NCI-H2227 treated with DMSO at 0.1 percent for 48 hours (cell line): ENCODE measurements around the gene DPYSL3.

Experiments used
- DNase-seq: peaks from one replicate; lab custom pipeline; 2025; lab: John Stamatoyannopoulos, UW

Gene DPYSL3

DNA sequence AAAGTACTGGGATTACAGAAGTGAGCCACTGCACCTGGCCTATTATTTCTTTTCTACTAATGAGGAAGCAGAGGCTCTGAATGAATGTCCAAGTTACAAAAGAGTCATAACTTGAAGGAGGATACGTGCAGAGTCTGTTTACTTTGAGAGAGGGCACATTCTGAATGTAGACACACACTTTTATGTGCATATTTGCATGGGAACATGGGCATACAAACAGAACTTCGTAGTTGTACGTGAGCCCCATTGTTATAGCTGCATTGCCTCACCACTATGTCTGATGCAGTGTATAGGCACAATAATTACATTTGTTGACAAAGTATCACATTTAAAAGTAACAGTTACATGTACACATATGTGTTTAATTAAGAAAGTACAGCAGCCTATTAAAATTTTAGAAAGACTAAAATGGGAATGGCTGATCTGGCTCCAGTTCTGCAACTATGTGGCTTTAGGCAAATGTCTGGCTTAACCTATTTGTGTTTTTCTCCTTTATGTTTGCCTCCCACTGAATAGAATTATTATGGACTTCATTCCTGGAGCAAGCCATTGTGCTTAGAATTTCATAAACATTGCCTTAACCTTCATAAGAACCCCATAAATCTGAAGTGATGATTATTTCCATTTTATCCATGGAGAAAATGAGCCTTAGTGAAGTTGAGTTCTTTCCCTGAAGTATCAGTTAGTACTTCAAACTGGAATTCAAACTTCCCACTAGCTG is 3.0 kb upstream of the DPYSL3 start:
- no peak for DNase-seq

DNA sequence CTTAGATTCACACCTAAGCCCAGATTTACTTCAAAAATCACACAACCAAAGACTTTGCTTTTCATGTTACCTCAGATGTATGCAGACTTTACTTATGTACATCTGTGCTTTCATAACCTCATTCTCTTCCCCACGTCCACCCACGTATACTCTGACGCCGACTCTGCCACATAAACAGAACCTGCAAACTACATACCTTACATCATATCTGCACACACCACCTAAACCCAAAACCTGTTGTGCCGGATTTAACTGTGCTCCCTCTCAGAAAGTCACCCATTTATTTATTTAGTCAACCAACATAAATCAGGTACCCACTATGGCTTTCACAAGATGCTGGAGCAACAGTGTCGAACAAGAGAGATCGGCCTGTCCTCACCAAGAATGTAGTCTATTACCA is 1.0 kb upstream of the DPYSL3 start:
- no peak for DNase-seq

DNA sequence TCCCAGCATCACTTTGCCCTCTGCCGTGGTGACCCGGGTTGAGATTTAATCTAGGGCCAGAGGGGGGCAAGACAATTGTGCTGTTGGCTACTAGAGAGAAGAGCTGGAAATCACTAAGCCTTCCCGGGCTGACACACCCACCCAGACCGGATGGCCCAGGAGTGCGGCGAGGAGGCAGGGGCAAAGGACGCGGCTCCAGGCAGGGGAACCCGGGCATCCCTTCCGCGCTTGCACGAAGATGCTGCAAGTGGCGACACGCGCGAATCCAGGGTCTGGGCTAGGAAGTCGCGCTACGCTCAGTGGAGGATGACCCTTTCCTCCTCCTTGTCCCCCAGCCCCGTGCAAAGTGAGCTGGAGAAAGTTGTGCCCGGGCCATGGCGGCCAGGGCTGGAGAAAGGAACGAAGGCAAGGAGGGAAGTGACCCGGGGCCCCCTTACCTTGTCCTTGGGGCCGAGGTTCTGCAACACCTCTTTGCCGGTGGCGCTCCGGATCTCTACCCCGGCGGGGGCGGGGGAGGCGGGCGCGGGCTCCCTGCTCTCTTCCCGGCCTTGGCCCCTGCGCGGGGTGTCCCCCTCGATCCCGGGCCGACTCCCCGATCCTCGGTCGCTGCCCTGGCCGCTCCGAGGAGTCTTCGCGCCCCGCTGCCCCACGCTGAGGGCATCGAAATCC is 693 bp downstream of the DPYSL3 start:
- DNase-seq = no peak

- no peak for DNase-seq
These were observed 1.2 kb downstream of the DPYSL3 start for GRCh38 chr5:147508711-147509040.

DNA sequence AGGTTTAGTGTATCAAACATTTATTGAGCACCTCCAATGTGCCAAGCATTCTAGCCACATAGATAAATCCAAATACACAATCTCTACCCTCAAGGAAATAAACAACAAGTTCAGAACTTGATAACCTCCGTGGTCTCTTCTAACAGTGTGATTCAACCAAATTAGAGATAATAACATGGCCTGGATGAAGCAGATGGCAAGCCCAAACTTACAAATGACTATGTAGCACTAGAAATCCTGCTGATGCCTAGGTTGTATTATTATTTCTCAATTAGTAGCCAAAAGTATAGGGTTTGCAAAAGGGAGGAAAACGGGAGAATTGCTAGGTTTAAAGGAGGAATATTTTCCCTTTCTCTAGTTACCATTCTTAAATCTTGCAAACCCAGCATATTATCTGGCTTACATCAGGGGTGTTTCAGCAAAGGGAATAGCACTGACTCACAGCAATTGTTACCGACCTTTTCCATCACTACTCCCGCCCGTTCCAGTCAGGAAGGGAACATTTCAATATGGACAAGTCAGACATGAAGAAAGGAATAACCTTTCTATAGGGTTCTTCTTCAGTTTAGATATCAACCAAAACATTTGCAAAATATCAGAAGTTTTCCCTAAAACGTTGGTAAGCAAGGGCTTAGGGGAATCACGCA is 2.3 kb downstream of the DPYSL3 start:
- peak; percentile 62 for DNase-seq

DNA sequence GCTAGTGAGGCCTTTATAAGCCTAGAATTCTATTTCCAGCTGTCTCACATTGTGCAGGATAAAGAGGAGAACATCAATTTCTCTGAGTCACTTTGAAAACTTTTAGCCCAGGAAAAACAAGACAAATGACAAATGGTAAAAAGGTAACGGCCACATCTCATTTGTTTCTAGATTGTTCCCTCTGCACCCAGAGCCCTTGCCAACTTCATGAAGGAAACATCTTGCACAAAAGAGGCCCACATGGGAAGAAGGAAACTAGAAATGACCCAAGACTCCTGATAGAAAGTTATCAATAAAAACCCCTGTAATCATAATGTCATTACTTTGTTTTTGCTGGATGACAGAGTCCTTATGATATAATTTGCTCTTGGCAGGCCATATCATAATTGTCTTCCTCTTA is 5.3 kb downstream of the DPYSL3 start:
- no peak for DNase-seq

DNA sequence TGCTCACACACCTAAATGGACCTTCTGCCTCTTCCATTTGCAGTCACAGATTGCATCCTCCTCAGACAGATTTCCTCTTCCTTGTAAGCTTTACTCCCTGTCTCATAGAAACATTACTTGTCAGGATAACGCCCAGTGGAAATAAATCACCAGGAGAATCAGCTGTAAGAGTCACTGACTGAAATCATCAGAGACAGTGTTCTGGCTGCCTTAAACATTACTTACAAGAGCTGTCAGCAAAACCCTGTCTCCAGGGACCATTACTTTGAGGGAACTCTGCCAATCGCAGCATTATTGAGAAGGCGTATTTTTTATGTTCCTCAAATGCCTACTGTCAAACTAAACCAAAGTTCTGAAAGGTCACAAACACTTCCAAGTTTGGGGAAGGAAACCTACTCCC is 5.9 kb downstream of the DPYSL3 start:
- DNase-seq = peak; percentile 13

- no peak for DNase-seq
These were observed 18.9 kb downstream of the DPYSL3 start for GRCh38 chr5:147490989-147491388.

DNA sequence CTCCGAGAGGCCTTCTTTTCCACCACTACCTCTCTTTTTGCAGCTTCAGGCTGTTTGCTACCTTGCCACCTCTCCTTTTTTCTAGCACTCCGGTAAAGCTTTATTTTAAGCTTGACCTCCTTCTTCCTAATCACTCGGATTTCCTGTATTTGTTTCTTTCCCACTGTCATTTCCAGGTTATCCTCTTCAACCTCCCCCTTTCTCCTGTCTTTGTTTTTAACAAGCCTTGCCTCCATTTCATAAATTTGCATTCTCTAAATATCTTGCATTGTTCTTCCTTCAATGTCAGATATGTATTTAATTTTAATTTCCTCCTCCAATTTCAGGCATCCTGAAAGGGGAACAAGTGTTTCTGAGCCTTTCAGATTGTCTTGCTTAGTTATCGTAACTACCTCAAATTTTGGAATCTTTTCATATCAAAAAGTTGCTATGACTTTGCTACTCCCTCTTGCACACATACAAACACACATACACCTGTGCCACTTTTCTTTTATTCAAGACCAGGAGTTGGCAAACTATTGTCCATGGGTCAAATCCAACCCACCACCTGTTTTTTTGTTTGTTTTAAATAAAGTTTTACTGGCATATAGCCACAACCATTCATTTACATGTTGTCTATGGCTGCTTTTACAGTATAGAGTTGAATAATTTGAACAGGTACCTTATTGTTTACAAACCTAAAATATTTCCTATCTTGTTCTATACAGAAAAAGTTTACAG is 22.7 kb downstream of the DPYSL3 start:
- no peak for DNase-seq

- DNase-seq = no peak
These were observed 24.1 kb downstream of the DPYSL3 start for GRCh38 chr5:147485814-147486213.

GRCh38 chr5:147485046-147485445 is 24.8 kb downstream of the DPYSL3 start:
- DNase-seq = no peak

DNA sequence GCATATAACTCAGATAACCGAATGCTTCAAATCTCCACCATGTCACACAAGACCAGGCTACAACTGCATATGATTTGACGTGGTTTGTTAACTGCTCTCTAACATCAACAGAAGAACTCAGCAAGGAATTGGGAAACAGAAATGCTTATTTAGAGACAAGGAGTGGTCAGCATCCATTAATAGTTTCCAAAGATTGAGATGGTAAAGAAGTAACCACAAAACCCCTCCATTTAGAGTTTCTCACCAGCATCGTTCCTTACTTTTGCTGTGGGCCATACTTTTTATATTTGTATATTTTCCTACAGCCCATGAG is 25.2 kb downstream of the DPYSL3 start:
- DNase-seq = no peak

GRCh38 chr5:147483961-147484707 is 25.7 kb downstream of the DPYSL3 start:
- DNase-seq = peak; percentile 54

DNA sequence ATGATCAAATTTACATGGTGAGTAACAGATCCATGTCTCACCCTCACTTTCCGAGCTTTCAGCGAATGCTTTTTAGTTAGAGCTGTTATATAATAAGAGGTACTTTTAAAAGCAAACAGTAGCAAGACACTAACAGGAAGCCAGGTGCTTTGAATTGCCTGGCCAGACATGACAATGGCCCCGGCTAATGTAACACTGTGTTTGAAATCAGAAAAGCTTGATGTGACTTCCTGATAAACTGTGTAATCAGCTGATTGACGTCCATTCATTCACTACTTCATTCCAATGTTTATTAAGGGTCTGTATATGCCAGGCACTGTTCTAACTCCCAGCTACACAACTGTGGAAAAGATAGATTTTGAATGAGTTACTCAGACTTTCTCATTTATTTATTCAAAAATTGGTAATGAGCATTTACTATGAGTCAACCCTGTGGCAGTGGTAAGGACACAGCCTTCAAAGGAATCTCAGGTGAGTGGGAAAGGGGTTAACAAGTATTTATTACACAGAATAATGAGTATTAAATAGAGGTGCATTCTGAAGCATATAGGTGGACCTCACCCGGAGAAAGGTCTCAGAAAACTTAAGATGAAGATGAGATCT is 26.6 kb downstream of the DPYSL3 start:
- DNase-seq = no peak

- DNase-seq = peak; percentile 23
These were observed 27.1 kb downstream of the DPYSL3 start for GRCh38 chr5:147482706-147483180.

DNA sequence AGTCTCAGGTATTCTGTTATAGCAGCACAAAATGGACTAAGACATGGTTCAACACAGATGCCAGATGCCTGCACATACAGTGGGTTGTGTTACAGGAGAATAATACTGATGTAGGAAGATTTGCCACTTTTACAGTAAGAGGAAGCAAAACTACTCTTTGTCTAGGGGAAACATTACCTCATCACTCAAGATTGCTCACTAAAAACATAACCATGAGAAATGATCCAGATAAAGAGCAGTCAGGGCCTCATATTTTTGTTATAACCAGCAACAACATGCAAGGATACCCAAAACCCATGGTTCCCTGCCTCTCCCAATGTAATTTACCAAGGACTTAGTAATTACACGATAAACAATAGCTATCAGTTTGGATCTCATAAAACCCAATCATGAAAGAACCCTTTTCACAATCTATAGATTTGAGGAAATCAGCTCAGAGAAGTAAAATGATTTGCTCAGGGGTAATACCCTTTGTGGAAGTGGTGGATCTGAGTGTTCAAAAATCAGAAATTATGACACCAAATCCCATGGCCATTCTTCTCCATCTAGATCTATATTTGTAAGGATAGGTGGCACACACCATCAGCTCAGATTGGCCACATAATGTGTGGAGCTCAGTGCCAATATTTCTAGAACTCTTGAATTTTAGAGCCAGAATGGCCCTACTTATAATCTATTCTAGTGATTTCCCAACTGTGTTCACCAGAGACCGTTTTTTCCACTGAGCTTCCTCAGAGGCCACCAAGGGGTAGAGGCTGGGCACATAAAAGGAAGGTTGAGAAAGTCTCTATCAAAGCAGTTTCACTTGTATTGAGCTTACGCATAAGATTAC is 27.8 kb downstream of the DPYSL3 start:
- no peak for DNase-seq

DNA sequence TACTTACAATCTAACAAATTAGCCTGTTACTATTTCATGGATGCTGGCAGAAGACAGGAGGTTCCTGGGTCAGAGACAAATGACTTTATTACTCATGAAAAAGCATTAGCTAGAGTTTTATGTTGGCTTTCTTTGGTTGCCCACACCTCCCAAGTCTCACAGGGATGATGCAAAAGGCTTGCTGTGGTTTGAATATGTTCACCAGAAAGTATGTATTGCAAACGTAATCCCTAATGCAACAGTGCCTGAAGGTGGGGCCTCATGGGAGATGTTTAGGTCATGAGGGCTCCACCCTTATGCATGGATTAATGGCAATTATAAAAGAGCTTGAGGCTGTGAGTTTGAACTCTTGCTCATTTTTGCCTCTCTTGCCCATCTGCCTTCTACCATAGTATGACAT is 28.5 kb downstream of the DPYSL3 start:
- no peak for DNase-seq

DNA sequence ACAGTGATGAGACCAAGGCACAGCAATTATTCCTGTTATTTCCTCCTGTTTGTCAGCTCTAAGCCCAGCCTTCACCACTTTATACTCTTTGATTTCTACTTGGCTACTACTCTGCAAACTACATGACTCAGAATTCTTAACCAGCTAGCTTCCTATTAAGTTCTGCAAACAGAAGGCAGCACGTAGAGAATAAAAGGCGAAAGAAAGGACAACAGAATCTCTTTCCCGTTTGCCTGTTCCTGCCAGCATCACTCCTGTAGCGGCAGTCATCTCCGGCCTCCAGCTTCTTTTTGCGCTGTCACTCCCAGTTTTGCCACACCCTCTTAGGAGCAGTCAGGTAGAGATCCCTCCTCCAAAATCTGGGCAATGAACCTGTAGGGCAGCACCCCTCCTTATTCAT is 29.9 kb downstream of the DPYSL3 start:
- DNase-seq = no peak

DNA sequence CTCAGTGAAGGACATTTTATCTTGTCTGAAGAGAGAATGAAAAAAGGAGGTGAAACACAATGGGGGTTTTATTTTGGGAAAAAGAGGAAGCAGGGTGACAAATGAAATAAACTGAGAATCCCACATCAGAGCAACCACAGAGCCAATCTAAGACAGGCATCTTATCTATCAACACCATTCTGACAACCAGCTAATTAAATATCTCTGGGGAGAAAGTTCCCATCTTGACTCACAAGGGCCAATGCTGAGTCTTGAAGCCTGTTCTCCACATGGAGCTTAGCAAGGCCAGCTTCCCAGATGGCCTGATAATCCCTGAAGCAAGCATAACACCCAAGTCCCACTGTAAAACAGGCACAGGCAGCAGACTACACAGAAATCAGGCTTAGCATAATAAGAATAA is 30.4 kb downstream of the DPYSL3 start:
- no peak for DNase-seq

- DNase-seq = no peak
These were observed 35.7 kb downstream of the DPYSL3 start for GRCh38 chr5:147474140-147474539.
